T1000 (cell line): ENCODE results near the gene BMI1.
"Not testable (repeated sequence)": the region's sequence is repeated elsewhere in the genome, so short reads cannot be mapped to it uniquely, and the experiment has no call there.

ENCODE experiments used
- DNase-seq: peaks from one replicate; lab custom pipeline; 2025; ENCODE audit warnings: mixed read lengths; lab: John Stamatoyannopoulos, UW

BMI1 gene

GRCh38 chr10:22339761-22340328 is 18.9 kb downstream of the BMI1 start:
- no peak for DNase-seq

GRCh38 chr10:22340329-22341189 is 19.7 kb downstream of the BMI1 start:
- peak; percentile 100 for DNase-seq

GRCh38 chr10:22341190-22341925 is 20.5 kb downstream of the BMI1 start:
- no peak for DNase-seq

DNA sequence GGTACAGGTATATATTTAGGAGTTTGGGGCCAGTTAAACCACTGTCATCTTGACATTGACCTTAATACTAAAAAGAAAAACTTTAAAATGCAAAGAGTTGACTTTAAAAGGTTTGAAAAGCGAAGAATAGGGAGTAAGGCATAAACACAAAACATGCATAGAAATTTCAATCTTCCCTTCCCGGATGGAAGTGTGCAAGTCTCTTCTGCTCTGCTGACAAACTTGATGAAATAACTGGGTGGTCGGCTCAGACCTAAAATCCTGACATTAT is 21.0 kb downstream of the BMI1 start:
- DNase-seq: no peak

GRCh38 chr10:22342421-22342820 is 21.5 kb downstream of the BMI1 start:
- DNase-seq: no peak

DNA sequence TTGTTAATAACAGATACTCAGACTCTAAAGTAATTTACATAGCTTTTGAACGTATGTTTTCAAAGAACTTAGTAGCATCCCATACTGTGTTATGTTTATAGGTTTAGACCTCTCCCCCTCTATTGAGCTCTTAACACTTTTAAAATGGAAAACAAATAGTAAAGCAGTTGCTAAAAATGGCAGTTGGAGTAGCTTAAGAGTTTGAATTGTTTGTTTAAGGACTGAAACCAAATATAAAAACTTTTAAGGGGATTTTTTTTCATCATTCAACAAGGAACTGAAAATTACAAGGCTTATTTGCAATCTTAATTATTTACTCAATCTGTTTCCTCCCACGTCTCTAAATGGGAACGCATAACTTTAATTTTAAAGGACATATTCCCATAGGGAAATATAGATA is 22.8 kb downstream of the BMI1 start:
- DNase-seq: no peak

- no peak for DNase-seq
These were observed 23.4 kb downstream of the BMI1 start for GRCh38 chr10:22344249-22344648.

DNA sequence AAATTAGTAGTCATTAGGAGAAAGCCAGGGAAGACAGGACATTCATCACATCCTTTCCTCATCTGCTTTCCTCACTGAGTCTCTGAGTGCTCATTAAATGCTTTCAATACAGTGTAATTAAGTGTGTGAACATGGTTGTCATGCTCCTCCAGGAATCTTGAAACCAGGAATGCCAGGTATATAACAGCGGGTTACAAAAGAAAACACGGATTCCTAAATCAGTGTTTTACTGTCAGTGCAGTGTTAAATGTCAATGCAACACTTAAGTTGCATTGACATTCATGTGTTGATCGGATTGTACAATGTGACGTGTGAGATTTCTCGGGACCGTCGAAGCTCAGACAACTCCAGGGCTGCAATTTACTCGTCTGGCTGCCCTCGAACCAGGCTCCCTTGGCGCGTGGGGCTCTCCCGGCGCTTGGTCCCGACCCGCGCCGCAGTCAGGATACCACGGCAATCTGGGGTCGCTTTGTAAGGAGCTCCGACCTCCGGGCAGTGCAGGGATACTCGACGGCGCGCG is 23.9 kb downstream of the BMI1 start:
- DNase-seq: no peak

GRCh38 chr10:22345301-22346095 is 24.6 kb downstream of the BMI1 start, which contains the start of gene SPAG6:
Gene SPAG6, plus strand, starts transcription at chr10:22345496. Its CDS starts 116 bp downstream, at chr10:22345612.
- no peak for DNase-seq

GRCh38 chr10:22346096-22346661 is 25.3 kb downstream of the BMI1 start:
- no peak for DNase-seq

DNA sequence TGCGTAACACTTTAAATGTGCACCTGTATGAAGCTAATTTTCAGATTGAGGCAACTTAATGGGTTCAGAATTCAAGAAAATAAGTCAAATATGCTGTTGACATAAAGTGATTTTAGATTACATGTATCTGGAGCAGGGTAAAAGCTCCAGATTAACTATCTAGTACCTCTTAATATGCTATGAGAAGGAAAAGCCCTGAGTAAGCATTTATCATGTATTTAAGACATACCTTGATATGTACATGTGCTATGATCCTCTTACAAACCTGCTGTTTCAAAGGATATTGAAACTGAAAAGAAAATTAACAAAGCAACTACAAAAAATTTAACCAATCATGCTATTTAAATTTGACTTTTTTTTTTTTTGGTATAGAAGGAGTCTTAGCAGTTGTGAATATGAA is 28.9 kb downstream of the BMI1 start:
- DNase-seq: no peak

DNA sequence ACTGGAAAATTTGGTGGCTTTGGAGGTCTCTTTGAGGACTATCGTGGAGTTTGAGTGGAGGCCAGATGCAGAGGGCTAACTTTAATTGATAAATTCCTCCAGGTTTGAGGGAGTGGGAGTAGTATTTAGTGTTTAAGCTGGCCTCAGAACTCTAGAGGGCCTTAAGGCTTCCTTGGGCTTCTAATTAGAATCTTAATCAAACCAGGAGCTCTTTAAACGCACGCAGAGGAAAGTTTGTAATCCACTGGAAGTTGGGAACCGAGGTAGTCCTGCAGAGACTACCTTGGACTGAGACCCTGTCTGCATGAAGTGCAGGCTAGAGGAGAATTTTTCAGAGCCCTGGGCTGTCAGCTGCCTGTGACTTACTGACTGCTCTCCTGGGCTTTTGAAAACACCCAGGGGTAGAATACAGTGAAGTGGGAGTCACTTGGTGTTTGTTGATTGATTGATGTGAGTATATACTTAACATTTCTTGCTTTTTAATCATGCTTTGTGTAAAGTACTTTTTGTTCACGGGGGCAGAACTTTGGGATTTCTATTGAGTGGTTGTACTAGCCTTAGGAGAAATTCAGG is 30.3 kb downstream of the BMI1 start:
- no peak for DNase-seq

GRCh38 chr10:22356324-22356873 is 35.5 kb downstream of the BMI1 start:
- DNase-seq: no peak

DNA sequence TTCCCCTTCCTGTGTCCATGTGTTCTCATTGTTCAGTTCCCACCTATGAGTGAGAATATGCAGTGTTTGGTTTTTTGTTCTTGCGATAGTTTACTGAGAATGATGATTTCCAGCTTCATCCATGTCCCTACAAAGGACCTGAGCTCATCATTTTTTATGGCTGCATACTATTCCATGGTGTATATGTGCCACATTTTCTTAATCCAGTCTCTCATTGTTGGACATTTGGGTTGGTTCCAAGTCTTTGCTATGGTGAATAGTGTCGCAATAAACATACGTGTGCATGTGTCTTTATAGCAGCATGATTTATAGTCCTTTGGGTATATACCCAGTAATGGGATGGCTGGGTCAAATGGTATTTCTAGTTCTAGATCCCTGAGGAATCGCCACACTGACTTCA is 36.9 kb downstream of the BMI1 start:
- DNase-seq: not testable (repeated sequence)

DNA sequence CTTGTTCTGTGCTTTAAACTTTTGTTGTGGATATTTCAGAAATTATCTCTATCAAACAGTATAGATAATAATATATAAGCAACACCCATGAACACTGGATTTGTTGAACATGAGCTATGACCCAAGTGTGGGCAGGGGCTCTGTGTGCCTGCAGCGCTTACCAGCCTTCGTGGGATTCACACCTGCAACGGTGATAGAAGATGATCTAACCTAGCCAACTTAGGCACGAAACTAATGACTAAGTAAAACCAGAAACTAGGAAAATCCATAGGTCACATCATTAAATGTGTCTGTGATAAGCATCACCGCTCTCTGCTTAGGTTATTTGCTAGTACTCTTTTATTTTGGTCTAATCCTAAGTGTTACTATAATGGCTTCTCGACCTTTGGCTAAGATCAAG is 42.4 kb downstream of the BMI1 start:
- no peak for DNase-seq

GRCh38 chr10:22364407-22365140 is 43.7 kb downstream of the BMI1 start:
- no peak for DNase-seq

DNA sequence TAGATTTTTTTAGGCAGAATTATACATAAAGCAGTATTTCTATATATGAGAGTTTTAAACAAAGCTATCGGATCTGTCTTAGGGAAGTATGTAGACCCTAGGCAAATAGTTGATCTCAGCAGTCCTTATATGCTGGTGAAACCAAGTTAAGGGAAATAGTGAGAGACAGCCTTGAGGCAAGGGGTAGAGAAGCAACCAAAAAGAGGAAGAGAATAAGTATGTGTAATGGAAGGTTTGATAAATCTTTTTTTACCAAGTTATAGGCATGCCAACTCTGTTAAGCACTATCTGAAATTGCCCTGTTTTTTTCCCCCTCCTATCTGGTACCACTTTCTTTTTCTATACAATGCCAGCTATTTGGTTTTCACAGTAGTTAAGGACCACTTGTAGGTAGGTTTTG is 44.3 kb downstream of the BMI1 start:
- DNase-seq: no peak

DNA sequence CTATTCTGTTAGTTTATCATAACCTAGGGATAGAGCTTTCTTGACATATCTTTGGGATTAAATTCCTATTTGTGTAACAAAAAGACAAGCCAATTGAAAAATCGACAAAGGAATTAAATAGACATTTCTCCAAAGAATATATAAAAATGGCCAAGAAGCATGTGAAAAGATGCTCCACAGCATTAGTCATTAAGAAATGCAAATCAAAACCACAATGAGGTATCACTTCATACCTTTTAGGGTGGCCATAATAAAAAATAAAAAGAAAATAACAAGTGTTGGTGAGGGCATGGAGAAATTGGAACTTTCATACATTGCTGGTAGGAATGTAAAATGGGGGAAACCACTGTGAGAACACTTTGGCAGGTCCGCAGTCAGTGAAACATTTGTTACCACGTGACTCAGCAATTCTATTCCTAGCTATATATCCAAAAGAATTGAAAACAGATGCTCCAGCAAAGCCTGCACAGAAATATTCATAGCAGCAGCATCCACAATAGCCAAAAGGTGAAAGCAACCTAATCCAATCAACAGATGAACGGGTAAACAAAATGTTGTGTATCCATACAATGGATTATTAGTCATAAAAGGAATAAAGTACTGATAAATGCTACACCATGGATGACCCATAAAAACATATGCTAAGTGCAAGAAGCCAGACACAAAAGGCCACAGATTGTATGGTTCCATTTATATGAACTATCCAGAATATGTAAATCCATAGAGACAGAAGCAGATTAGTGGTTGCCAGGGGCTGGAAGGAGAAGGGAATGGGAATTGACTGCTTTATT is 44.9 kb downstream of the BMI1 start:
- DNase-seq: no peak

DNA sequence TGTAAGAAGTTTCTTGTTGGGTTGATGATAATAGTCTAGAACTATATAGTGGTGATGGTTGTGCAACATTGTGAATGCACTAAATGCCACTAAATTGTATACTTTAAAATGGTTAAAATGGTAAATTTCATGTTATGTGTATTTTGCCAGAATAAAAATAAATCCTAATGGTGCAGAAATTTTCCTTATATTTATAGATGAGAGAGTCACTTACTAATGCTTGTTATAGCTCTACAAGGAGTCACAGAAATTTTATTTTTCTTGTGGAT is 45.5 kb downstream of the BMI1 start:
- DNase-seq: no peak

GRCh38 chr10:22366771-22367170 is 45.9 kb downstream of the BMI1 start:
- DNase-seq: no peak
